ENCODE measurements around the gene ZNF396.

The ZNF396 gene

GRCh38 chr18:35389095-35389618 is 12.0 kb upstream of the ZNF396 start:
- H3K4me3 ChIP-seq (ENCODE audit: low read depth, low read length), result peak overlapping the region; percentile 17
- DNase-seq (ENCODE audit: low read depth), result peak; percentile 72
- TF ChIP-seq CTCF (conservative IDR thresholded peaks at IDR 0.05; ENCODE audit: low read depth, low read length), result no peak

- TF ChIP-seq CTCF (conservative IDR thresholded peaks at IDR 0.05; ENCODE audit: low read depth, low read length), result peak; percentile 53
- peak; percentile 40 for DNase-seq (ENCODE audit: low read depth)
- no peak overlapping the region for H3K4me3 ChIP-seq (ENCODE audit: low read depth, low read length)
Measured at GRCh38 chr18:35387152-35387571, 10.0 kb upstream of the ZNF396 start.

- TF ChIP-seq CTCF (conservative IDR thresholded peaks at IDR 0.05; ENCODE audit: low read depth, low read length), result peak; percentile 98
- peak; percentile 96 for DNase-seq (ENCODE audit: low read depth)
- no peak overlapping the region for H3K4me3 ChIP-seq (ENCODE audit: low read depth, low read length)
Measured at GRCh38 chr18:35386600-35387100, 9.5 kb upstream of the ZNF396 start.

GRCh38 chr18:35383136-35383535 is 6.0 kb upstream of the ZNF396 start:
- no peak for TF ChIP-seq CTCF (conservative IDR thresholded peaks at IDR 0.05; ENCODE audit: low read depth, low read length)
- DNase-seq (ENCODE audit: low read depth), result no peak
- H3K4me3 ChIP-seq (ENCODE audit: low read depth, low read length), result no peak overlapping the region

GRCh38 chr18:35379421-35379820 is 2.3 kb upstream of the ZNF396 start:
- no peak overlapping the region for H3K4me3 ChIP-seq (ENCODE audit: low read depth, low read length)
- no peak for TF ChIP-seq CTCF (conservative IDR thresholded peaks at IDR 0.05; ENCODE audit: low read depth, low read length)
- no peak for DNase-seq (ENCODE audit: low read depth)

- no peak for DNase-seq (ENCODE audit: low read depth)
- TF ChIP-seq CTCF (conservative IDR thresholded peaks at IDR 0.05; ENCODE audit: low read depth, low read length), result no peak
- H3K4me3 ChIP-seq (ENCODE audit: low read depth, low read length), result no peak overlapping the region
Measured at GRCh38 chr18:35378574-35378896, 1.4 kb upstream of the ZNF396 start.

- no peak overlapping the region for H3K4me3 ChIP-seq (ENCODE audit: low read depth, low read length)
- peak; percentile 41 for DNase-seq (ENCODE audit: low read depth)
- no peak for TF ChIP-seq CTCF (conservative IDR thresholded peaks at IDR 0.05; ENCODE audit: low read depth, low read length)
Measured at GRCh38 chr18:35377875-35378573, 887 bp upstream of the ZNF396 start.

Measured in choroid plexus epithelial cell (primary cell).